Left colon (tissue), 2 donors: ENCODE measurements around the gene TRAM2. TPM values are rescaled to one million over a fixed set of nuclear protein-coding genes. Genes with fewer than 3 reads are reported as not detected.

ENCODE experiments used
- ATAC-seq: fragments of 200-7000 bp; cut with Tn5 transposase; one replicate; pipeline ENCODE4 v1.9.1; 2020; ENCODE audit warnings: mild to moderate bottlenecking, moderate library complexity
- DNase-seq, 2 donors: peaks; one replicate each; pipeline ENCODE4 v3.0.0-alpha.2; 2020
- intact Hi-C, 2 donors: fragments of 100-400 bp; cut with DNase I in 1 of 2; cut with micrococcal nuclease in 1 of 2; formaldehyde crosslinking; loops; one replicate each; pipeline versions ENCODE4 v1.11.2 to v1.14.0; 2022; cut with DNase I, micrococcal nuclease
- total RNA-seq, 2 donors: library from RNA; stranded (reverse); fragmentation: NEBNext Ultra II Directional; extraction: Animal tissue kit (Norgen Biotek cat#: 25700); gene quantifications; one replicate each; pipeline ENCODE4 v1.2.1, GENCODE V29; 2021
- donor health status: DM: no; HTN: no; CAD: no.
- donor health status: DM: yes; HTN: yes; CAD: no.

TRAM2 gene
- total RNA-seq, 2 donors from 2014 or later: 15.3 to 23.7 TPM

DNA sequence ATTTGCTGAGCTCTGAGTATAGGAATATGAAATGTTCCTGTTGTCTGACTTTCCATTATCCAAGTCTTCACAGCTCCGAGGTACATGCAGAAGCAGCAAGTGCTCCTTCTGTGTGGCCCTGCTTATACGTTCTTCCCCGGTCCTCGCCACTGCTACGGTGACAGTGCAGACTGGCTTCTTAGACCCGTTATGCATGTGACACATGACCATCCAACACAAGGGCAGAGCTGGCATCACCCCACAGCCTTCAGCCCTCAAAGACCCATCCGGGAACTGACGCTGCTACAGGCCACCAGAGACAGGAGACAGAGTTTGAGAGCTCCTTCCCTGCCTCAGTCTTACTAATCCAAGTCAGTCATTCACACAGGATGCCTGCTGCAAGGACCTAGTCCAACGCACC lies 70.4 kb downstream of the TRAM2 start:
- intact Hi-C loops: loop anchor here in 1 of 2 donors (5.0 kb wide), 1 partner anchor 71 kb away; the partner anchor contains the start of gene TRAM2
- no peak for ATAC-seq
- no peak for DNase-seq

DNA sequence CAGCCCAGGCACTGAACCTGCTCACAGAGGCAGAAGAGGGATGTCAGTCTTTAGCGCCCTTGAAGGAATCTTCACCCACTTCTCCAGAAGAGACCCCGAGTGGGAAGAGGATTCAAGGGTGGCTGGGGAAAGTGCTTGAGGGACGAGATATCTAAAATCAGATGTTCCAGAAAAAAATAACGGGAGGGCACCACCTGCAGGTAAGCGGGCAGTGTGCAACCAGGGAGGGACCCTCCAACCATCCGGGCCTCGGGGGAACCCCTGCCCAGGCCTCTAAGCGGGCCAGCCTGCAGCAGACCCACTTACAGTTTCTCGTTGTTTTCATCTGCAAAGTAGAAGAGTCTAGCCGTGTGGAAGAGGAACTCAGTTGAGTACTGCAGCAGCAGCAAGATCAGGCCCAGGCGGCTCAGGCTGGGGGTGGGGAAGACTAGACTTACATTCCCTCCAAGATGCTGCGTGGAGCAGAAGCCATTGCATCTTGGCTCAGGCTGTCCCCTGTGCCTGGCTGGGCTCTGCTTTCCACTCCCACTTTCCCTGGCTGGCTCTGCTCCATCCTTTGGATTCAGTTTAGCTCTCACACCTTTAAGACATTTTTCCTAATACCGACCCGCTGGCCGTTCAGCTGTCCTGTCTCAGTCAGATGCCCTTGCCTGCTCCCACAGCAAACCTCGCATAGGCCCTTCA lies 71.0 kb downstream of the TRAM2 start:
- intact Hi-C loops: loop anchor here in 1 of 2 donors (5.0 kb wide), 1 partner anchor 71 kb away; the partner anchor contains the start of gene TRAM2
- ATAC-seq: no peak

DNA sequence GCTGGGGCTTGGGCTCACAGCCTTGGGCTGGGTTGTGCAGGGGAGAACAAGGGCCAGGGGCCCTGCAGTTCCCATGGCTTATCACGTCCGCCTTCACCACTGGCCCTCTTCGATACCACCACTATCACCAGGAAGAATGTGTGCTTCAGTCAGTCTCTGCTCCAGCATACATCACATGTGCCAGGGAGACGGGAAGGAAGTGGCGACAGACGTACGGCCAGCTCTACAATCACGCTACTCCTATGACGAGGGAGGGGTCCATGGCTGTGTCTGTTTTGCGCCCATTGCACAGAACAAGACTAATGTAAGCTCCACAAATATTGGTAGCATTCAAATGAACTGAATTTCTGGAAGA lies 72.1 kb downstream of the TRAM2 start:
- ATAC-seq (peak; percentile 7), DNase-seq (peak in 1 of 2 donors; percentile 47)
- intact Hi-C loops: loop anchor here in 1 of 2 donors (5.0 kb wide), 1 partner anchor 73 kb away; the partner anchor contains the start of gene TRAM2

More for the DNA sequence above, 71.0 kb downstream of the TRAM2 start:
- no peak for DNase-seq

DNA sequence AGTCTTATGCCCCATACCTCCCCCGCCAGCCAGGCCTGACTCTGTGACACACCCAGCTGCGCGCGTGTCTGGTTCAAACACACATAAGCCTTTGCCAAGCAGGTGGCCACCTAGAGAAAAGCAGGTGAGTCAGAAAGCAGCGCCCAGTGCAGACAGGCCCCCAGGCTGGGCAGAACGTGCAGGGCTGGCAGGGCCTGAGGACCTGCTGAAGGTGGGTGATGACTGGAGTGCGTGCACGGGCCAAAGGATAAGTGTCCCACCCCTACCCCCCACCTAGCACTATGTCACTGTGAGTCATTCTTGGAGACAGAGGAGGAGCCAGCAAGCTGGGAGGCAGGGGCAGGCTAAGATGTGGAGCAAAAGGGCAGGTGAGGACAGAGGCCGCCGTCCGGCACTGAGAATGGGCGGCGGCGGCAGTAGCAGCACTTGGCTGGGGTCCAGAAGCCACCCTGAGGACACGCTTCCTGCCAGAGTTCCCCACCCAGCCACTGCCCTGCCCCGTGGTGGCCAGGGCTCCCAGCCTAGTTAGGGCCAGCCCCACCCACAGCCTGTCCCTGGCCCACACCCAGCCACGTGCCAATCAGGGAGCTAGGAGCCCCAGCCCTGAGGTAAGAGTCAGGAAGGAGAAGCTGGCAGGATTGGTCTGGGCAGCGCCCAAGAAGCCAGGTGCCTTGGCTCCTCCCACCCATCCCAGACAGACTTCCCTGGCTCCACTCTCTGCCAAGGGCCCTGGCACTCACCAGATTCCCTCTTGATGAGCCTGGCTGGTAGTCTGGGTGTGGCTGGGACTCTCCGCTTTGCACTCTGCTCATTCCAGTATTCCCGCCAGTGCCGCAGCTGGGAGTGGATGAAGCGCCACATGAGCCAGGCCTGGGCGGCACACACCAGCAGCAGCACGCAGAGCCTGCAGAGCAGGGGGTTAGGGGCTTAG lies 72.7 kb downstream of the TRAM2 start:
- intact Hi-C loops: no loop called here
- ATAC-seq (peak; percentile 91), DNase-seq (peak; percentile 97 to 99)

DNA sequence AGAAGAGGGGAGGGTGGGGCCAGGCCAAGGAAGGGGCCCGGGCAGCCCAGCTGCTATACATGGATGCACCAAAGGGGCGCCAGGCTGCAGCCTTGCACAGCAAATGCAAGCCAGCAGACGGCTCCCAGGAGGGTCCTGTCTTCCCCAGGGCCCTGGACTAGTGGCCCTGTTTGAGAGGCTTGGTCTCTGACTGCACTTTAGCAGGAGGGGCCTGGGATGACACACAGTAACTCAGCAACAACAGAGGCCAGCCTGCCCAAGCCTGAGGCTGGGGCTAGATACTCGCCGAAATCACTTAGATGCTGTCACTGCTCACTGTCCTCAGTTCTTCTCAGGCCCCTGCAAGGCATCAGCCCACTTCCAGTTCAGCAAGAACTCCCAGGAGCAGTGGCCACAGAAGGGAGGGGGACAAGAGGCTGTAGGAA lies 73.5 kb downstream of the TRAM2 start:
- ATAC-seq (no peak), DNase-seq (peak in 1 of 2 donors; percentile 34)
- intact Hi-C loops: no loop called here

DNA sequence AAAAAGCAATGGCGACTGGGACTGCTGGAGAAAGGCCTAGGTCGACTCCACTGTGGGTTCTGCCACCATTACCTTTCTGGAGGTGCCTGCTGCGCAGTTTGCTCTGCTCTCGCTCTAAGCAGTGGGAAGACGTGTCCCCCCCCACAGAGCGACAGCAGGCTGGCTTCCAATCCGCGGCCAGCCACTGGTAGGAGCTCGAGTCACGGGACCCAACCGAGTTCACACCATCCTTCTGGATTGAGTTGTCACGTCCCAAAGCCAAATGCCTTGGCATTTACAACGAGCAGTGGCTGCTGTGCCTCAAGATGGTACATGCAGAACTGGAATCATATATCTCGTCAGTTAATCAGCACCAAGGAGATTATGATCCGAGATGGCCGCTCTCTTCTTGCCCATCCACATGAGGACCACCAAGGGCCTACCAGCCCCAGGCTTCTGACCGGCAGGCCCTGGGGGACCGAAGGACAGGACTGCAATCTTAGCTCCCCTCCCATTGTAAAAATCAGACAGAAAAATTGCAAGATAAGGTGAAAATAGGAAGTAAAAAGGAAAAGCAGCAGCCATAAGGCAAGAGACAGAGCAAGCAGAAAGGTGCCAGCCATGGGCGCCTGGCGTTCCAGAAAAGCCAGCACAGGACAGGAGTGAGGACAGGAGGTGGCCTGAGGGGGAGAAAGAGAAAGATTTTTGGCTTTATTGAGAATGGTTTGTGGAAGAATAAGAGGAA lies 74.4 kb downstream of the TRAM2 start:
- intact Hi-C loops: no loop called here
- ATAC-seq (no peak), DNase-seq (no peak)

DNA sequence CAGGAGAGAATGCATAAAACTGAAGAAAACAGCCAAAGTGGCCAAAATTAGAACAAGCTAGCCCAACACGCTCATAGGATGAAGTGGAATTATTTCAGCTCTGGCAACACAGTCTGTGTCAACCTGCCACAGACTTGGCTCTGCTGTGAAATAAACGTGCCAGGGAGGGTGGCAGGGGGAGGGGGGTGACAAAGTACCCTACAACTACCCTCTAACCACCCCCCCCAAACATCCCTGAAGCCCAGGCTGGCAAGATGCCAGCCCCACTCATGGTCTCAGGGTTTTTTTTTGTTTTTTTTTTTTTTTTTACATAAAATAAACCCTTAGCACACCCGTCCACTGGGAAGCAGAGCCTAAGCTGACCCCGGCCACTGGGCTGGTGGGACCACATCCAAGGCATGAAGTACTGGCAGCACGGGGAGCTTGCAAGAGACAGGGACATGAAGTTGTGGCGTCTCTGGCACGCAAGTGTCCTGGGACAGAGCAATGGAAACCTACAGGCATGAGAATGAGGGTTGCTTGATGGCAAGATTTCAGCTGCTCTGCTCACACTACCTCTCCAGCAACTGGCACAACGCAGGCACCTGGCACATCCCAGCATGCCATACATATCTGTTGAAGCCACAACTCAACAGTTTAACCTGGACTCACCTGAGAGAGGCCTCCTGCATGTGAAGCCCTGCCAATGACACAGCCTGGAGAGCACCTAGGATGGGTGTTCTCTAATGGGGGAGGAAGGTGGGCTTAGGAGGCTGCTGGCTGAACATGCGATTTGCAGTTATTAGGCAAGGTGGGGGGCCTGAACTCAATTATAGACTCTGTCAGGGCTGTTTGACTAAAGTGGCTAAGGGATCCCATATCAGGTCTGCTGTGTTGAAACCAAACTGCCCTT lies 76.4 kb downstream of the TRAM2 start:
- intact Hi-C loops: no loop called here
- ATAC-seq (no peak), DNase-seq (no peak)

DNA sequence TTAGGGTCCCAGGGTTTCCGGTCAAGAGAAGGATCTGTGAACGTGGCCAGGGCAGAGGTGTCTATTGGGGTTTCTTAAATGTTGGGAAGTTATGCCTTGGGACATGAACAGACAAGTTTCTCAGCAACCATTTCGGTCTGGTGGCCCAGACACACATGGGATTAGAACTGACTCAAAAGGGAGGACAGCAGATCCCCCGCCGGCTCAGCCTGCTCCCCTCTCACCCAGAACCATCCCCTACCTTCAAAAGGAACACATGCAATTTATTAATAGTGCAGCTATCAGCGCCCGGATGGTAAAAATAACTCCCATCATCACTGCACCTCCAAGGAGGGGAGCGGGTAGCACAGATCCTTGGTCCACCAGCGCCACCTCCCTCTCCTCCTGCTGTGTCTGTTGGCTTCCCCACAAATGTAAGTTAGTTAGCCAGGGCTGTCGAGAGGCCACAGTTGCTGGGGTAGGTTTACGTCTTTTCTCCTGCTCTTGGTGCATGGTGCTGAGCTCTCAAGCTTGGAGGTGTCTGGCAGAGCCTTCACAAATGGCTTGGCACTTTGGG lies 77.1 kb downstream of the TRAM2 start:
- DNase-seq: no peak
- ATAC-seq: no peak
- intact Hi-C loops: no loop called here

DNA sequence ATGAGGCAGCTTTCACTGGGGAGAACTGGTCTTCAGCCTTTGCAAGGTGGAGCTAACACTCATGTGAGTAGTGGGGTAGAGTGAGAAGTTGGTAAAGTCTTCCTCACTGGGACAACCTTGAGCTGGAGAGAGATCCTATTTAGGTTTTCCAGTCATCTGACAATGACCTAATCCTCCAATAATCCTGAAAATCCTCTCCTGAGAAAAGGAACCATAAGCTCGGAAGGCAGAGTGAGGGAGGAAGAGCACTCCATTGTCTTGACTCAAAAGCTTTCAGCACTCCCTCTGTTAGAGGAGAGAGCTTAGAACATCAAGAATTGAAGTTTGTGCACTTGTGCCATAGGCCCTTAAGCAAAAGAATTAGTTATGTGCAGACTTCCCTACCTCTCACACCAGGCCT lies 77.8 kb downstream of the TRAM2 start:
- intact Hi-C loops: no loop called here
- DNase-seq (no peak), ATAC-seq (no peak)

DNA sequence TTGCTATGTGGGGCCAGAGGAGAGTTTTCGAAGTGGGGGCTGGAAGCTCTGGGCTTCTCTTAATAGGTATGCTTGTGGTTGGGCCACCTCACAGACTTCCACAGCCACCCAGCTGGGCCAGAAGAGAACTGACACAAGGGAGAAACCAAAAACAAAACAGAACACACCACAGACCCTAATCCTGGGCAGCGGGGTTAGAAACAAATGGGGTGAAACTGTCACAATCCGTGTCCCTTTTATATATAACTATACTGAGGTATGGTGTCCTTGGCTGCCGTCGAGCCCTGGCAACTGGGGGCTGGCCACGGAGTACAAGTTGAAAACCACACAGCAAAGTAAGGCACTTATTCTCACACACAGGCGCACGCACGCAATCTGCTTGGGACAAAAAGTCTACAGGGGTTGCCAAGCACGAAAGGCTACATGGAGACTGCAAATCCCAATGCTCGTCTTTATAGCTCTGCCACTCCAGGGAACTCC lies 78.3 kb downstream of the TRAM2 start:
- DNase-seq: no peak
- intact Hi-C loops: no loop called here
- peak; percentile 23 for ATAC-seq

DNA sequence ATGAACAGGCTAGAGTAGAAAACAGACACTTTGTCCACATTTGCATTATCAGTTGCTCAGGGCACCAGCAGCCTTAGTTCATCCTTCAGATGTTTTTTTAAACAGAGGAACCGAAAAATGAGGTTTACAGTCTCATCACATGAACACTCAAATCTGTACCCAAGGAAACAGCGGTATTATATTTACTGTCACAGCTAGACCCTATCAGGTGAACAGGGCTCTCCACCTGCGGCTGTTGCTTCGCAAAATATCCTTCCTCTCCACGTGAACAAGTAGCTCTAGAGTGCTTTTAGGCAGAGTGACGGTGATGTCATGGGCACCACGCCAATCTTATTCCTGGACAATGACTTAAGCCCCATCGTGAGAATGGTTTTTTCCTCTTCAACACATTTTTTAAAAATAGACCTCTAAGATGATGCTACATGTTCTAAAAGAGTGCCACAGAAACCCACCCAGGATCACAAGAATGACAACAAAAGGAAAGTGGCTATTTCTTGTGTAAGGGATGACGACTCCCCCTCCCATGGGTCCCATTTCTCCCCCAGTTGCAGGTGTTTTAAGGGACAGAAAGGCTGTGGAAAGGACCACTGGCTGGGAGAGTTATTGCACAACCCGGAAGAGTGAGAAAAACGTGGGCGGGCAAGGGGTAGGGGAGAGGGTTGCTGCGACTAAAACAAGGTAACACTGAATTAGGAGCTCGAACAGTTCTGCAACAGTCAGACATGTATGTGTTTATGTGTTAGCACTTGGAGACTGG lies 79.0 kb downstream of the TRAM2 start:
- DNase-seq (peak in 1 of 2 donors; percentile 58), ATAC-seq (peak; percentile 11)
- intact Hi-C loops: no loop called here

DNA sequence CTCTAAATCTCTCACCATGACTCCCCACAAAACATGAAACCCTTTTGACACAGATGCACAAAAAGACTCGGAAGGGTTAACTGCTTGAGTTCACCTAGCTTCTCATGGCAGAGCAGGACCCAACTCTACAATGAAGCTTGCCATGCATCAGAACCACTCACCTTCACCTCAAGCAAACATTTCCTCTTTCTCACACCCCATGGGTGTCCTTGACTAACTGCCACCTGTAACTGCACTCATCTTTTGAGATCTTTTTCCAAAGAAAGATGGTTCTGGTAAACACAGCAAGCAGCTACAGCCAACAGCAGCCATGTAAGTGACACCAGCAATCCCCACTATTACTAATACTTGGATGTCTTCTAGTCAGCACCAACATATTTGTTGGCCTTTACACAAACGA lies 80.2 kb downstream of the TRAM2 start:
- intact Hi-C loops: no loop called here
- DNase-seq (no peak), ATAC-seq (no peak)

DNA sequence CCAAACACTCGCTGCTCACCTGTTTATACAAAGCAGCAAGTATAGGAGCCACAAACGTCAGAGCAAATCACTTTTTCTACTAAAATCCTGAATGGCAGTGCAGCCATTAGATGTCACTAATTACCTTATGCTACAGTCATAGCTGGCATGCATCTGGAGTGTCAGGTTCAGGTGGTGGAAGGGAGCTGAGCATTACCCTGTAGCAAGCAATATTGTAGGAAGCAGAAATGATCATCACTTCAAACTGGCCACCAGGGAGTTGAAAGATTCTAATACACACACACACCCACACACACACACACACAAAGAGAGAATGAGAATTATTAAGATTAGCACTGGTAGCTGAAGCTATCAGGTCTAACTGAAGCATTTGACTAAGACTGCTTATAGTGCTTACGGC lies 80.9 kb downstream of the TRAM2 start:
- ATAC-seq (no peak), DNase-seq (no peak)

DNA sequence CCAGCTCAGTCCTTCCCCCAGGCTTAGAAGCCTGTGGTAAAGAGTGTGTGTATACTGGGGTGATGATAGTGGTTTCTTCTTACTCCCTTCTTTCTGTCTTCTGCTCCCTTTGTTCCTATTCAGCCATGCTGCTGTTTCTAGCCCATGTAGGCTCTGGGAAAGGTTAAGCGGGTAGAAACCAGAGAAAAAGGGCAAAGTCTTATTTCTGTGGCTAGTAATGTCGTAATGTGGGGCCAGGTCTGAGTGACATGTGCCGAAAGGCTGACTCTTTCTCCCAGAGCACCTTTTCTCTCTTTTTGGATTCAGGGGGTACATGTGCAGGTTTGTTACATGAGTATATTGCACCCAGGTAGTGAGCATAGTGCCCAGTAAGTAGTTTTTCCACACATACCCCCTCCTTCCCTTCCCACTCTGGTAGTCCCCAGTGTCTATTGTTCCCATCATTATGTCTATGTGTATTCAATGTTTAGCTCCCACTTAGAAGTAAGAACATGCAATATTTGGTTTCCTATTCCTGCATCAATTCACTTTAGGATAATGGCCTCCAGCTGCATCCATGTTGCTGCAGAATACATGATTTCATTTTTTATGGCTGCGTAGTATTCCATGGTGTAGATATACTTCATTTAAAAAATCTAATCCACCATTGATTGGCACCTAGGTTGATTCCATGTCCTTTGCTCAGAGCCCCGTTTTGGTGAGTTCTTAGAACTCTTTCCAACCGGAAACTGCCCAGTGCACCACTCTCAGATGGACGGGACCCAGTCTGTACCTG lies 82.4 kb downstream of the TRAM2 start:
- intact Hi-C loops: no loop called here
- DNase-seq (no peak), ATAC-seq (no peak)

More for the DNA sequence above, 80.9 kb downstream of the TRAM2 start:
- intact Hi-C loops: no loop called here

DNA sequence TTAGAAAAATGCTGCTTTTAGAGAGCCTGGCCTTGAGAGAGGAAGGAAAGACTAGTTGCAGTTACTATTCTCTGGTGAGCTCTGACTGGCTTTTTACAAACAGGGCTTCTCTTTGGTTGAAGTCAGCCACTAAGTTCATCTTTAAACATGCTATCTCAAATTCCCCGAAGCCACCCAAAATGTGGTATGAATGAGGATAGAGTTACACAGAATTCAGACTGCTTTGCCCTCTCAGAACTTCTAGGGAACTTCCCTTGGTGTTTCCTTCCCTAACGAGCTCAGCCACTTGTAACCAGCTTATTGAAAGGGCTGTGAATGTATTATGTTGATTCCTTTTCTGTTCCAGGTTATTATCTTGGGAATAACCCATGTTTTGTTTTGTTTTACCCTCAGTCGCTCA lies 83.2 kb downstream of the TRAM2 start:
- intact Hi-C loops: no loop called here
- DNase-seq: no peak
- ATAC-seq: no peak
